ENCODE measurements around the gene SORCS2. TPM values are rescaled to one million over a fixed set of nuclear protein-coding genes. Genes with fewer than 3 reads are reported as not detected.

Gene SORCS2
- total RNA-seq, 1 experiment from 2014 or later: 4.1 TPM

GRCh38 chr4:7336067-7336569 lies 143.8 kb downstream of the SORCS2 start:
- DNase-seq: no peak
- H3K9me2 ChIP-seq (replicated peaks; ENCODE audit: low read length): no peaks in the 10 kb centered on the region
- no peaks in the 10 kb centered on the region for H3K27me3 ChIP-seq (ENCODE audit: low read length)
- H3F3A ChIP-seq (ENCODE audit: low read length, unreplicated experiment): no peaks in the 10 kb centered on the region
- H3K9me3 ChIP-seq (ENCODE audit: low read length): no peaks in the 10 kb centered on the region
- no peak overlapping the region for H2AFZ ChIP-seq (ENCODE audit: low read length)
- no peak overlapping the region for H3K27ac ChIP-seq (ENCODE audit: low read length)
- no peaks in the 10 kb centered on the region for H3K4me1 ChIP-seq (ENCODE audit: insufficient read depth, low read length)
- no TSS peak for BruUV-seq (replicated peaks)
- H3K36me3 ChIP-seq (ENCODE audit: low read depth, low read length): no peaks in the 10 kb centered on the region
- ChIA-PET POLR2A (ENCODE audit: unreplicated experiment) (interaction anchor here (0.6 kb wide), 1 partner anchor 57 kb away, joined by 3 read pairs; no protein-coding TSS in a partner anchor), CTCF (interaction anchor here (0.6 to 0.9 kb wide), 2 partner anchors 144 to 295 kb away, joined by 3 to 8 read pairs; no protein-coding TSS in a partner anchor)
- H3K79me2 ChIP-seq (ENCODE audit: low read length): no peaks in the 10 kb centered on the region
- no peak overlapping the region for H3K9ac ChIP-seq (ENCODE audit: low read length)
- no peaks in the 10 kb centered on the region for H4K20me1 ChIP-seq (ENCODE audit: low read length)
- intact Hi-C loops (cut with micrococcal nuclease): no loop called here
- TF ChIP-seq EZH2phosphoT487 (IDR thresholded peaks at IDR 0.05; ENCODE audit: borderline replicate concordance, low read length): no peak
- TF ChIP-seq EZH2 (IDR thresholded peaks at IDR 0.05; ENCODE audit: low read length, unreplicated experiment): no peak
- no peak for TF ChIP-seq CTCF (conservative IDR thresholded peaks at IDR 0.05; ENCODE audit: low read depth, low read length)
- ATAC-seq: no peak
- no peak overlapping the region for H3K4me3 ChIP-seq (ENCODE audit: low read length)
- no peak overlapping the region for H3K4me2 ChIP-seq (ENCODE audit: low read length)

DNA sequence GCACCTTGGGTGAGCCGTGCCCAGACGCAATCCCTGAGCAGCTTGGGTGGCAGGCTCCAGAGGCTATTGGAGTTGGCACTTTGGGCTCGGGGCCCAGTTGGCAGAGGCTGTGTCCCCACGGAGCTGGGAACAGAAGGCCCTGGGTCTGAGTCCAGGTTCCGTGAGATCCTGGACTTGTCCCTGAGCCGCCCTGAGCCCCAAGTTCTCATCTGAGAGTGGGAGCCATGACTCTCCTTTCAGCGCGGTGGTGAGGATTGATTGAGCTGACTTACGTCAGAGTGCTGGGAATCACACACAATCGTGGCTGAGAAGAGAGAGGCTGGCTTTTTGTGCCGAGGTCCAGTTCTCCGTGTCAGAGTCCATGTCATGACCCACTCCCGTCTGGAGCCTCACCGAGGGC lies 144.4 kb downstream of the SORCS2 start:
- ATAC-seq: no peak
- ChIA-PET CTCF (no interaction called here), POLR2A (ENCODE audit: unreplicated experiment) (interaction anchor here (0.6 kb wide), 1 partner anchor 56 kb away, joined by 3 read pairs; no protein-coding TSS in a partner anchor)
- Histone ChIP-seq H3K9me3 (ENCODE audit: low read length) (no peaks in the 10 kb centered on the region), H3K36me3 (ENCODE audit: low read depth, low read length) (no peaks in the 10 kb centered on the region), H3K27ac (ENCODE audit: low read length) (no peak overlapping the region), H3K79me2 (ENCODE audit: low read length) (no peaks in the 10 kb centered on the region), H3K27me3 (ENCODE audit: low read length) (no peaks in the 10 kb centered on the region), H3K4me2 (ENCODE audit: low read length) (no peak overlapping the region), H2AFZ (ENCODE audit: low read length) (no peak overlapping the region), H3K9me2 (replicated peaks; ENCODE audit: low read length) (no peaks in the 10 kb centered on the region), H4K20me1 (ENCODE audit: low read length) (no peaks in the 10 kb centered on the region), H3K4me3 (ENCODE audit: low read length) (no peak overlapping the region), H3F3A (ENCODE audit: low read length, unreplicated experiment) (no peaks in the 10 kb centered on the region), H3K4me1 (ENCODE audit: insufficient read depth, low read length) (no peaks in the 10 kb centered on the region), H3K9ac (ENCODE audit: low read length) (no peak overlapping the region)
- TF ChIP-seq EZH2phosphoT487 (IDR thresholded peaks at IDR 0.05; ENCODE audit: borderline replicate concordance, low read length): no peak
- no peak for TF ChIP-seq CTCF (conservative IDR thresholded peaks at IDR 0.05; ENCODE audit: low read depth, low read length)
- no peak for TF ChIP-seq EZH2 (IDR thresholded peaks at IDR 0.05; ENCODE audit: low read length, unreplicated experiment)
- intact Hi-C loops (cut with micrococcal nuclease): no loop called here
- no peak for DNase-seq
- BruUV-seq (replicated peaks): no TSS peak

DNA sequence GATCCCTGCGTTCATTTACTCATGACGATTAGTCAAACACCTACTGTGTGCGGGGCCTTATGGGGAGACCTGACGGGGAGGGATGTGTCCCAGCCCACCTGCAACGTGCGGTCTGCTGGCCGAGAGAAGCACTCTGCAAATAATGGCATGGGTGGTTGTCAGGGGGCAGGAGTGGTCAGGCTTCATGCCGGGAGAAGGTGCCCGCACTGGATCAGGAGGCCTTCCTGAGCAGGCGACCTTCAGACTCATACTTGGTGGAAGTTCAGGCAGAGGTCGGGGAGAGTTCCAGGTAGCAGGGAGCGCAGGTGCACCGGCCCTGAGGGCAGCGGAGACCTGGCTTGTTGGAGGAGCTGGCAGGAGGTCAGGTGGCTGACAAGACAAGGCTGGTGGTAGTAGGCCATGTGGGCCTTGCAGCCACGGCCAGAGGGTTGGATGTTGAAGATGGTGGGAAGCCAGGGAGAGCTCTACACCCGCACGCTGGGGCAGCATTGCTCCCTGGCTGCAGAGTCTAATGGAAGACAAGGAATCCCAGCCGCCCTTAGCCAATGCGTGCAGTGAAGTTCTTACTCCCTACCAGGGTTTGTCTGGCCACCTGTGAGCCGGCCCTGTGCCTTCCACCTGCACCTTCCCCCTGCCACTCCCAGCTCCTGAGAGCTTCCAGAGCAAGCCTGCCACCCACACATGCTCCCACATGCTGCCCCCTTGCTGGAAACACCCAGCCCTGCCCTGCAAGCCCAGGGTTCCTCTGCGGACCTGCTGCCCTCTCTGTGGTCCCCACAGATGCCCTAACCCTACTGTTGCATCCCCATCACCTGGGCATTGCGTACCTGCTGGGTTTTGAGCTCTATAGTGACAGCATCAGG lies 145.1 kb downstream of the SORCS2 start:
- no peaks in the 10 kb centered on the region for H3K79me2 ChIP-seq (ENCODE audit: low read length)
- TF ChIP-seq EZH2phosphoT487 (IDR thresholded peaks at IDR 0.05; ENCODE audit: borderline replicate concordance, low read length): no peak
- no peak for TF ChIP-seq CTCF (conservative IDR thresholded peaks at IDR 0.05; ENCODE audit: low read depth, low read length)
- no peaks in the 10 kb centered on the region for H3K4me1 ChIP-seq (ENCODE audit: insufficient read depth, low read length)
- H3K27me3 ChIP-seq (ENCODE audit: low read length): no peaks in the 10 kb centered on the region
- DNase-seq (no peak), ATAC-seq (no peak)
- H3K4me3 ChIP-seq (ENCODE audit: low read length): no peak overlapping the region
- H3K4me2 ChIP-seq (ENCODE audit: low read length): no peak overlapping the region
- intact Hi-C loops (cut with micrococcal nuclease): no loop called here
- H3K27ac ChIP-seq (ENCODE audit: low read length): no peak overlapping the region
- CTCF ChIA-PET: no interaction called here
- no peaks in the 10 kb centered on the region for H3K9me3 ChIP-seq (ENCODE audit: low read length)
- H4K20me1 ChIP-seq (ENCODE audit: low read length): no peaks in the 10 kb centered on the region
- BruUV-seq (replicated peaks): no TSS peak
- no peaks in the 10 kb centered on the region for H3F3A ChIP-seq (ENCODE audit: low read length, unreplicated experiment)
- no peak overlapping the region for H3K9ac ChIP-seq (ENCODE audit: low read length)
- no peak overlapping the region for H2AFZ ChIP-seq (ENCODE audit: low read length)
- POLR2A ChIA-PET (ENCODE audit: unreplicated experiment): no interaction called here
- H3K9me2 ChIP-seq (replicated peaks; ENCODE audit: low read length): no peaks in the 10 kb centered on the region
- H3K36me3 ChIP-seq (ENCODE audit: low read depth, low read length): no peaks in the 10 kb centered on the region

All from PC-3 (cell line).